IPS-18a (cell line): Measurements from ENCODE around the gene OSBPL10.
A peak's percentile ranks its signal among the peaks of the same experiment; 100 is the strongest.

Experiments used
- H3K27ac ChIP-seq: one replicate; pipeline ENCODE4 v1.5.1; 2013; ENCODE audit warnings: low read length
- H3K27me3 ChIP-seq: one replicate; pipeline ENCODE4 v1.6.1; 2013; ENCODE audit warnings: mild to moderate bottlenecking, low read length; ENCODE audit not compliant: control insufficient read depth, insufficient read depth
- H3K36me3 ChIP-seq: one replicate; pipeline ENCODE4 v1.6.1; 2013; ENCODE audit warnings: low read depth, low read length; ENCODE audit not compliant: control insufficient read depth
- H3K4me1 ChIP-seq: one replicate; pipeline ENCODE4 v1.6.1; 2013; ENCODE audit warnings: low read depth, low read length; ENCODE audit not compliant: control insufficient read depth
- H3K4me3 ChIP-seq: one replicate; pipeline ENCODE4 v1.5.1; 2013; ENCODE audit warnings: low read length
- H3K9ac ChIP-seq: one replicate; pipeline ENCODE4 v1.6.1; 2013; ENCODE audit warnings: mild to moderate bottlenecking, low read length, moderate library complexity
- H3K9me3 ChIP-seq: one replicate; pipeline ENCODE4 v1.6.1; 2013; ENCODE audit warnings: low read depth, low read length; ENCODE audit not compliant: control insufficient read depth

OSBPL10 gene

DNA sequence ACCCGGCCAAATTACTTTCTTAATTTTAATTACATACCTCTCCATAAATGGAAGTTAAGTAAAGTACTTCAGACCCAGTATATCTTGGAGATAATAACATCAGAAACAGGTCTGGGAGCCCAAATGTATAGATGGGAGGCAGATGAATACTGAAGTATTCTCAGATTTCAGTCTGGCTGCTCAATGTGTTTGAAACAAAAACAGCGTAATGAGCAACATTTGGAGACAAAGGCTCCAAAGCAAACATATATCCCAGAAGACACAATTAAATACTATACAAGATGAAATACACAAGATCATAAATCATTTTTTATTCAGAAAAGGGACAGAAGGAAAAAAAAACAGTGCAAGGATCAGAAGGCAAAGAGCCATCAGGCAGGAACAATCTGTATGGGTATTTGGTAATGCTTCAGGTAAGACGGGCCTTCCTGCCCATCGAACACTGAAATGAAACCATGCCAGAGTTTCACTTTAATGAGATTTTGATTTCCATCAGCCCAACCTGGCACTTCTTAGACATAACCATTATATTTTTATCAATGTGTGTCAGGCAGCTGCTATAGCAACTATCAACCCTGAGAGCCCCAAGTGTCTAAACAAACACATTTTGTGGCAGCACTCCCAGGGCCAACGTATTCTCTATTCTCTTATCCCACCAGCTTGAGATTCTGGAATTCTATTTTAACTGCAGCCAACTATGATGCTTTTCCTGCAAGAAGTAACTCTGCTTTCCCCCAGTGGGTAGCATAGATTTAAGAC lies 237.6 kb downstream of the OSBPL10 start:
- no peaks in the 10 kb centered on the region for H3K27me3 ChIP-seq
- no peak overlapping the region for H3K4me3 ChIP-seq
- no peaks in the 10 kb centered on the region for H3K36me3 ChIP-seq
- no peak overlapping the region for H3K9ac ChIP-seq
- peaks cover under 1% of the 10 kb centered on the region for H3K4me1 ChIP-seq
- no peak overlapping the region for H3K27ac ChIP-seq
- H3K9me3 ChIP-seq: no peaks in the 10 kb centered on the region

DNA sequence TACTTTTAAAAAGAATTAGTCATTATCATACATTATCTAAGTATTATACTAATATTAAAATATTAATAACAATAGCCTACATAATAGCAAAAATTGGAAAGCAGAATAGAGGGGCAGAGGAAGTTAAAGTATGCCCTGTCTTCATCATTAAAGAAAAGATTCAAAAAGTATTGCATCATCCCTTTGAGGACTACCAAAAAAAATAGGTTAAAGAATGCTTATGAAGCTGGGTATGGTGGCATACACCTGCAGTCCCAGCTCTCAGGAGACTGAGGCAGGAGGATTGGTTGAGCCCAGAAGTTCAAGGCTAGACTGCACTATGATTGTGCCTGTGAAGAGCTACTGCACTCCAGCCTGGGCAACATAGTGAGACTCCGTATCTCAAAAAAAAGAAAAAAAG lies 240.7 kb downstream of the OSBPL10 start:
- Histone ChIP-seq H3K4me3 (no peak overlapping the region), H3K27me3 (no peaks in the 10 kb centered on the region), H3K9ac (no peak overlapping the region), H3K36me3 (no peaks in the 10 kb centered on the region), H3K4me1 (peaks cover 10% of the 10 kb centered on the region), H3K9me3 (no peaks in the 10 kb centered on the region), H3K27ac (no peak overlapping the region)

DNA sequence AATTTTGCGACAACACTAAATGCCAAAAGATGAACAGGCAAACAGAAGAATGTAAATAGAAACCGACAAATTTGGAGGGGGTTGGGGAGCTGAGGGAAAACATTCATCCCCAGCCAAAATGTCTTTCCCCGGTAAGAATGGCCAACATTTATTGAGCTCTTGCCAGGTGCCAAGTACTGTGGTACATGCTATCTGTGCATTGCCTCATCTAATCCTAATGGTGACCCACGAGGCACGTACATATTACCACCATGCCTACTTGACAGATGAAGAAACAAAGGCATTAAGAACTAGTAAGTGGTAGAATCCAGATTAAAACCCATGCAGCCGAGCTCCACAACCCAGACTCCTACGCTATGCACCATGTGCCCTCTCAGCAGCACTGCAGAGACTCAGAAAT lies 242.7 kb downstream of the OSBPL10 start:
- Histone ChIP-seq H3K9me3 (no peaks in the 10 kb centered on the region), H3K27me3 (no peaks in the 10 kb centered on the region), H3K4me3 (no peak overlapping the region), H3K36me3 (no peaks in the 10 kb centered on the region), H3K4me1 (peaks cover 10% of the 10 kb centered on the region), H3K9ac (no peak overlapping the region), H3K27ac (no peak overlapping the region)

DNA sequence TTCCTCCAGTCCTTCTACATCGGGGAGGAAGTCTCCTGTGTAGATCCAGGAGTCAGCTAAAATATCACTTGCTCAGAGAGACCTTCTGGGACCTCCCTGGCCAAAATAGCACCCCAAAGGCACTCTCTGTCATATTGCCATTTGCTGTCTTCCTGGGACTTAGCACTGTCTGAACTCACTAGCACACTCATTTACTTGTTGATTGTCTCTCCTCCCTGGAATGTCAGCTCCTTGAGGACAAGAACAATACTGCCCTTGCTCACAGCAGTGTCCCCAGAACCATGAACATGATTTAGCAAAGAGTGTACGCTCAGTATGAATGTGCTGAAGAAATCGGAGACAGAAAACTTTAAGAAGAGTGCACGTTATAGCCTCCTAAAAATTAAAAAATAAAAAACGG lies 245.4 kb downstream of the OSBPL10 start:
- H3K4me1 ChIP-seq: peaks cover 10% of the 10 kb centered on the region
- H3K27me3 ChIP-seq: no peaks in the 10 kb centered on the region
- H3K27ac ChIP-seq: no peak overlapping the region
- H3K9me3 ChIP-seq: no peaks in the 10 kb centered on the region
- no peaks in the 10 kb centered on the region for H3K36me3 ChIP-seq
- no peak overlapping the region for H3K4me3 ChIP-seq
- no peak overlapping the region for H3K9ac ChIP-seq

DNA sequence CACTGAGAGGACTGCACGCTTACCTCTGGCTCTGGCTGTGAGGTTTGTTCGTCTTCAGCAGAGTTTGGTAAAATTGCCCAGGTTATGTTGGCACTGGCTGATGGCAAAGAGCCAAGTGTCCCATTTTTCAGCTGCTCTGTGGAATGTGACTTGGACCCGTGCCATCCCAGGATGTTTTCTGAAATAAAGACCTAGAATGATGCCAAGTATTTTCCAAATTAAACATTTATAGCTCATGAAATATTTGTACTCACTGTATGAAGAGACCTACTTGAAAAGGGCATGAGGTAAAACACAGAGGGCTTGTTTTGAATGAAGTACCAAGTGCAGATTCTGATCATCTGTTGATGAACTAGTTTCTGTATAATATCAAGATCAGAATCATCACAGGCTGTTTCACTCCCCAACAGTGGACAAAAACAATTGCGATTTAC lies 247.8 kb downstream of the OSBPL10 start:
- no peaks in the 10 kb centered on the region for H3K27me3 ChIP-seq
- H3K9ac ChIP-seq: no peak overlapping the region
- no peaks in the 10 kb centered on the region for H3K9me3 ChIP-seq
- H3K4me1 ChIP-seq: peaks cover 8% of the 10 kb centered on the region
- H3K36me3 ChIP-seq: no peaks in the 10 kb centered on the region
- no peak overlapping the region for H3K4me3 ChIP-seq
- H3K27ac ChIP-seq: no peak overlapping the region

DNA sequence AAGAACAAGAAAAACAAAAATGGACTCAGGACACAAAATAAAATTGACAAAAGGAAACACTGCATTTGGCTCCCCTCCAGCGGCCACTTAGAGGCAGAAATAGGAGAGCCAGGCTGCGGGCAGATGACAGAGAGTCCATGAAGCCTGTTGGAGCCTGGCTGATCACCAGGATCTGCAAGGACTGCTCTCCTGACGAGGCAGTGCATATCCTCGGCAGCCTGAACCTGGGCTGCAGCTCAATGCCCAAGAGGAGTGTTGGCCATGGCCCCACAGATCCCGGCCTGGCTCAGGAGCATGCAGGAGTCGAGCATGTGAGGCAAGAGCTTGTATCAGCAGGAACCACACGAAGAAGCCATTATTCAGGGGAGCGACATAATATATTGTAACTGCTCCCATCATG lies 248.5 kb downstream of the OSBPL10 start:
- no peaks in the 10 kb centered on the region for H3K9me3 ChIP-seq
- H3K27ac ChIP-seq: no peak overlapping the region
- H3K9ac ChIP-seq: no peak overlapping the region
- no peaks in the 10 kb centered on the region for H3K27me3 ChIP-seq
- H3K4me3 ChIP-seq: no peak overlapping the region
- no peaks in the 10 kb centered on the region for H3K36me3 ChIP-seq
- peaks cover 6% of the 10 kb centered on the region for H3K4me1 ChIP-seq

DNA sequence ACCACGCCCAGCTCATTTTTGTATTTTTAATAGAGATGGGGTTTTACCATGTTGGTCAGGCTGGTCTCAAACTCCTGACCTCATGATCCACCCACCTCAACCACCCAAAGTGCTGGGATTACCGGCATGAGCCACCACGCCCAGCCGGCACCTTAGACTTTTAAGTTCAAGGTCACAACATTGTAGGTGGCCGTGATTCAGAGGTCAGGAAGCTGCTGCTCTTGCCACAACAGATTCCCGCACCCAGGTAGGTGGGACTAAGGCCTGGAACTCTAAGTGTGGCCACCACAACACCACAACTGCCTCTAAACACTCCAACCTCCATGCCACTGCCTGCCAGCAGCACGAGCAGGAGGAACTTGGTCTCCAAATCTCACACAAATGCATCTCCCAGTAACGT lies 251.5 kb downstream of the OSBPL10 start:
- H3K27me3 ChIP-seq: no peaks in the 10 kb centered on the region
- H3K36me3 ChIP-seq: no peaks in the 10 kb centered on the region
- no peak overlapping the region for H3K9ac ChIP-seq
- no peak overlapping the region for H3K4me3 ChIP-seq
- H3K9me3 ChIP-seq: no peaks in the 10 kb centered on the region
- H3K27ac ChIP-seq: no peak overlapping the region
- peaks cover 5% of the 10 kb centered on the region for H3K4me1 ChIP-seq

DNA sequence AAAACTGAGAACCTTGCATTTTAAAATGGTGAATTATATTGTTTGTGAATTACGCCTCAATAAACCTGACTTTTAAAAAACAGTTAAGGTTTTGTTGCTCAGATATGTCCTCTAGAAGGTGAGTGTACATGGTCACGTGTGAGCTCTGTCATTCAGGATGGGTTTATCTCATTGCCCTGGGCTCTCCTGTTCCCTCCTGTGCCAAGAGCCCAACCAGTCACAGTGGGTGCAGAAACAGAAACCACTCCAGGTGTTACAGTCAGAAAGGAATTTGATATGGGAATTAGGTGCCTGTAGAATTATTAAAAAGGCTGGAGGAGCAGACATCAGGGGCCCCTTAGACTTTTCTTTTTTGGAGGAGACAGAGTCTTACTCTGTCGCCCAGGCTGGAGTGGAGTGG lies 252.0 kb downstream of the OSBPL10 start:
- H3K4me3 ChIP-seq: no peak overlapping the region
- H3K9me3 ChIP-seq: no peaks in the 10 kb centered on the region
- H3K27me3 ChIP-seq: no peaks in the 10 kb centered on the region
- H3K27ac ChIP-seq: no peak overlapping the region
- no peaks in the 10 kb centered on the region for H3K36me3 ChIP-seq
- peaks cover 10% of the 10 kb centered on the region for H3K4me1 ChIP-seq
- H3K9ac ChIP-seq: no peak overlapping the region

DNA sequence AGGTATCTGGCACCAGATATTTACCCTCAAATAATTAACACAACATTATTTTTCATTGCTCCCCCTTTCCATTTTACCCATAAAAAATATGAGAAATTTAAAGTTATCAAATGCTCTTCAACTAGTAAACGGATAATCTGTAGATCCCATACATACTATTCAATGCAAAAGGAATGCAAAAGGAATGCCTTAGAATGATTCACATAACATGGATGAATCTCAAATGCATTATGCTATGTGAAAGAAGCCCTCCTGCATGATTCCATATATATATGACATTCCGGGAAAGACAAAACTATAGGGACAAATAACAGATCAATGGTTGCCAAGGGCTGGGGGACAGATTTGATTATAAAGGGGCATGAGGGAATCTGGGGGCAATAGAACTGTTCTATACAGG lies 252.7 kb downstream of the OSBPL10 start:
- Histone ChIP-seq H3K4me1 (peaks cover 16% of the 10 kb centered on the region), H3K9ac (no peak overlapping the region), H3K27ac (no peak overlapping the region), H3K36me3 (no peaks in the 10 kb centered on the region), H3K27me3 (no peaks in the 10 kb centered on the region), H3K4me3 (no peak overlapping the region), H3K9me3 (no peaks in the 10 kb centered on the region)

DNA sequence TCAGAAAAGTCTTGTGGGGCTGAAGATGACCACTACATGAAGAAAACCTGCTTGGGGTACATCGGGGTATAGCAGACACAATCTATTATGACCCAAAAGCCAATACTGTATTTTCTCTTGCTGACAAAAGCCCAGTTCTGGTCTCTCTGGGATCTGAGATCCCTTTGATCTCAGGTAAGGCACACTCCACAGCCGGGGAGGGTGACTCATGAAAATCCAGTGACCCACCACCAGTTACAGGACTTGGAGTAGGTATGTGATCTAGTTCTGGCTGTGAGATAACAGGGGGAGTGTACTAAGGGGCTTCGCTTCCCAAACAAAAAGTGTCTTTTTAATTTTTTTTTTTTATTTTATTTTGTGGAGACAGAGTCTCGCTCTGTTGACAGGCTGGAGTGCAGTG lies 255.1 kb downstream of the OSBPL10 start:
- H3K4me3 ChIP-seq: no peak overlapping the region

DNA sequence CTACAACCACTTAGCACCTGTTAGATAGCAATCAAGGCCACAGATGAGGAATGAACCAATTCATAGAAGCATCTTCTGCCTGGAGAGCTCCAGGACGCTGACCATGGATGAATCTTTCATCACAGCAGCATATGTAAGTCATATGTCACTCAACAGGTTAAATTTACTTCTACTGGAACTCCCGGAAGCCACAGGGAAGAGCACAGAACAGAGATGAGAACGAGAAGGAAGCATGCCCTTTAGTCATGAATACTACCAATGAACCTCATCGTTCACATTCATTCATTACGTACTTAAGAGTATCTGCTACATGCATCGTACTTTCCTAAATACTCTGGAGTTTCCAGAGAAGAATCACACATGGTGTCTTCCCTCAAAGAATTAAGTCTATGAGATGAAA lies 255.5 kb downstream of the OSBPL10 start:
- no peak overlapping the region for H3K27ac ChIP-seq
- H3K4me1 ChIP-seq: peaks cover 16% of the 10 kb centered on the region
- H3K4me3 ChIP-seq: no peak overlapping the region
- H3K9ac ChIP-seq: no peak overlapping the region
- no peaks in the 10 kb centered on the region for H3K27me3 ChIP-seq
- no peaks in the 10 kb centered on the region for H3K9me3 ChIP-seq
- H3K36me3 ChIP-seq: no peaks in the 10 kb centered on the region

More for the DNA sequence above, 255.1 kb downstream of the OSBPL10 start:
- H3K27me3 ChIP-seq: no peaks in the 10 kb centered on the region
- no peak overlapping the region for H3K27ac ChIP-seq
- H3K36me3 ChIP-seq: no peaks in the 10 kb centered on the region
- no peak overlapping the region for H3K9ac ChIP-seq
- no peaks in the 10 kb centered on the region for H3K9me3 ChIP-seq
- peaks cover 16% of the 10 kb centered on the region for H3K4me1 ChIP-seq

DNA sequence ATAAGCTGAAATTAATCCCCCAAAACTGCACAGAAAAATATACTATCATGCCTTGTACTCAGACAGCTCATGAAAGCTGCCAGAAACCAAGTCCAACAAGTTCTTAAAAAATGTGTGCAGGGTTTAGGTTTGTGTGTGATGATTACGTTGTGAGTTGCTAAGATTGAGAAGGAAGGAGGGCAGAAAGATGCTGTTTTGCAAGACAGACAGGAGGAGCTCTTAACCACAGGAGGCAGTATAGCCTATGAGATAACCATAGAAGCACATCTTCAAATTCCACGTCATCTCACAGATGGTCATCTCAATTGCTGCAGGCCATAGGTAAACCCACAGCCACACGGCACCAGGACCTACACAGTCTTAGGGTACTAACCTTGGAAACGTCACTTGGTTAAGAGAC lies 256.4 kb downstream of the OSBPL10 start:
- Histone ChIP-seq H3K4me1 (peaks cover 16% of the 10 kb centered on the region), H3K36me3 (no peaks in the 10 kb centered on the region), H3K9me3 (no peaks in the 10 kb centered on the region), H3K27me3 (no peaks in the 10 kb centered on the region), H3K9ac (no peak overlapping the region), H3K4me3 (peak overlapping the region; percentile 32), H3K27ac (no peak overlapping the region)
